ENCODE data around the gene CROCC.
"Not testable (repeated sequence)": the region's sequence is repeated elsewhere in the genome, so short reads cannot be mapped to it uniquely, and the experiment has no call there.

The CROCC gene

GRCh38 chr1:16946185-16946584 is 24.5 kb downstream of the CROCC start:
- not testable (repeated sequence) for DNase-seq (ENCODE audit: low read depth in 1 of 2, low spot score in 1 of 2); H3K4me3 ChIP-seq (replicated peaks; ENCODE audit: insufficient read depth, low read length); H3K27ac ChIP-seq (replicated peaks); H3K27me3 ChIP-seq (ENCODE audit: insufficient read depth, poor library complexity, severe bottlenecking)

GRCh38 chr1:16946646-16947045 is 24.9 kb downstream of the CROCC start:
- Histone ChIP-seq H3K27ac (replicated peaks) (no peak overlapping the region), H3K27me3 (ENCODE audit: insufficient read depth, poor library complexity, severe bottlenecking) (no peaks in the 10 kb centered on the region), H3K4me3 (replicated peaks; ENCODE audit: insufficient read depth, low read length) (no peak overlapping the region)
- DNase-seq (ENCODE audit: low read depth in 1 of 2, low spot score in 1 of 2): no peak
- TF ChIP-seq CTCF (IDR thresholded peaks at IDR 0.05; ENCODE audit: insufficient read depth, low read length) (no peak), POLR2AphosphoS5 (IDR thresholded peaks at IDR 0.05; ENCODE audit: low read depth) (no peak), GABPA (IDR thresholded peaks at IDR 0.05; ENCODE audit: low read depth) (no peak), SPI1 (IDR thresholded peaks at IDR 0.05; ENCODE audit: borderline replicate concordance, low read depth) (no peak), REST (IDR thresholded peaks at IDR 0.05; ENCODE audit: insufficient replicate concordance, low read depth) (no peak)

- not testable (repeated sequence) for DNase-seq (ENCODE audit: low read depth in 1 of 2, low spot score in 1 of 2); H3K27ac ChIP-seq (replicated peaks); H3K4me3 ChIP-seq (replicated peaks; ENCODE audit: insufficient read depth, low read length); H3K27me3 ChIP-seq (ENCODE audit: insufficient read depth, poor library complexity, severe bottlenecking)
Measured at GRCh38 chr1:16948282-16948891, 26.7 kb downstream of the CROCC start.

- DNase-seq (ENCODE audit: low read depth in 1 of 2, low spot score in 1 of 2); H3K27ac ChIP-seq (replicated peaks); H3K4me3 ChIP-seq (replicated peaks; ENCODE audit: insufficient read depth, low read length); H3K27me3 ChIP-seq (ENCODE audit: insufficient read depth, poor library complexity, severe bottlenecking): not testable (repeated sequence)
Measured at GRCh38 chr1:16949026-16949425, 27.3 kb downstream of the CROCC start.

GRCh38 chr1:16952376-16952775 is 30.6 kb downstream of the CROCC start:
- H3K4me3 ChIP-seq (replicated peaks; ENCODE audit: insufficient read depth, low read length); H3K27me3 ChIP-seq (ENCODE audit: insufficient read depth, poor library complexity, severe bottlenecking); H3K27ac ChIP-seq (replicated peaks); DNase-seq (ENCODE audit: low read depth in 1 of 2, low spot score in 1 of 2): not testable (repeated sequence)

GRCh38 chr1:16954579-16954978 is 32.8 kb downstream of the CROCC start:
- H3K4me3 ChIP-seq (replicated peaks; ENCODE audit: insufficient read depth, low read length): no peak overlapping the region
- TF ChIP-seq REST (IDR thresholded peaks at IDR 0.05; ENCODE audit: insufficient replicate concordance, low read depth): no peak
- TF ChIP-seq POLR2AphosphoS5 (IDR thresholded peaks at IDR 0.05; ENCODE audit: low read depth): no peak
- H3K27ac ChIP-seq (replicated peaks): no peak overlapping the region
- H3K27me3 ChIP-seq (ENCODE audit: insufficient read depth, poor library complexity, severe bottlenecking): no peaks in the 10 kb centered on the region
- DNase-seq (ENCODE audit: low read depth in 1 of 2, low spot score in 1 of 2): no peak
